Measurements from ENCODE around the gene BHMT2.

Gene BHMT2

GRCh38 chr5:79025054-79025472, 44.5 kb upstream of the BHMT2 start:
- in situ Hi-C loops (cut with MboI; ENCODE audit: low sequenced_read_pairs, unreplicated experiment): loop anchor here (10.0 kb wide), 2 partner anchors 90 to 440 kb away; partner anchors contain the start of gene BHMT
- DNase-seq (ENCODE audit: low spot score): peak; percentile 46
- peak; percentile 70 for TF ChIP-seq CTCF (IDR thresholded peaks at IDR 0.05; ENCODE audit: borderline replicate concordance, control extremely low read depth, extremely low read depth, insufficient read depth, missing control alignments)

GRCh38 chr5:79030663-79031484, 38.7 kb upstream of the BHMT2 start:
- TF ChIP-seq CTCF (IDR thresholded peaks at IDR 0.05; ENCODE audit: borderline replicate concordance, control extremely low read depth, extremely low read depth, insufficient read depth, missing control alignments): no peak
- in situ Hi-C loops (cut with MboI; ENCODE audit: low sequenced_read_pairs, unreplicated experiment): no loop called here
- DNase-seq (ENCODE audit: low spot score): no peak

- in situ Hi-C loops (cut with MboI; ENCODE audit: low sequenced_read_pairs, unreplicated experiment): no loop called here
- no peak for TF ChIP-seq CTCF (IDR thresholded peaks at IDR 0.05; ENCODE audit: borderline replicate concordance, control extremely low read depth, extremely low read depth, insufficient read depth, missing control alignments)
These were observed 38.1 kb upstream of the BHMT2 start for GRCh38 chr5:79031485-79031867.

GRCh38 chr5:79032031-79032695, 37.4 kb upstream of the BHMT2 start:
- in situ Hi-C loops (cut with MboI; ENCODE audit: low sequenced_read_pairs, unreplicated experiment): no loop called here
- no peak for TF ChIP-seq CTCF (IDR thresholded peaks at IDR 0.05; ENCODE audit: borderline replicate concordance, control extremely low read depth, extremely low read depth, insufficient read depth, missing control alignments)
- no peak for DNase-seq (ENCODE audit: low spot score)

More at GRCh38 chr5:79031485-79031867, 38.1 kb upstream of the BHMT2 start:
- DNase-seq (ENCODE audit: low spot score): no peak

- in situ Hi-C loops (cut with MboI; ENCODE audit: low sequenced_read_pairs, unreplicated experiment): no loop called here
- DNase-seq (ENCODE audit: low spot score): no peak
- no peak for TF ChIP-seq CTCF (IDR thresholded peaks at IDR 0.05; ENCODE audit: borderline replicate concordance, control extremely low read depth, extremely low read depth, insufficient read depth, missing control alignments)
These were observed 36.8 kb upstream of the BHMT2 start for GRCh38 chr5:79032782-79033181.

GRCh38 chr5:79035237-79035636, 34.3 kb upstream of the BHMT2 start:
- in situ Hi-C loops (cut with MboI; ENCODE audit: low sequenced_read_pairs, unreplicated experiment): no loop called here
- no peak for TF ChIP-seq CTCF (IDR thresholded peaks at IDR 0.05; ENCODE audit: borderline replicate concordance, control extremely low read depth, extremely low read depth, insufficient read depth, missing control alignments)
- DNase-seq (ENCODE audit: low spot score): no peak

All from GM13976 (cell line).